GM19463 (cell line): ENCODE data around the gene TRABD2B.

ENCODE experiments used
- ATAC-seq: cut with Tn5 transposase; IDR thresholded peaks from one replicate; pipeline ENCODE4 v1.9.1; 2021; ENCODE audit warnings: mild to moderate bottlenecking, moderate library complexity; ENCODE audit not compliant: unreplicated experiment

Gene TRABD2B

GRCh38 chr1:47764461-47765046 lies 232.6 kb downstream of the TRABD2B start:
- no peak for ATAC-seq

- no peak for ATAC-seq
Measured at GRCh38 chr1:47763591-47764171, 233.5 kb downstream of the TRABD2B start.

- peak; percentile 75 for ATAC-seq
Measured at GRCh38 chr1:47761974-47762373, 235.2 kb downstream of the TRABD2B start.

- no peak for ATAC-seq
Measured at GRCh38 chr1:47761201-47761930, 235.8 kb downstream of the TRABD2B start.

GRCh38 chr1:47759936-47760629 lies 237.1 kb downstream of the TRABD2B start:
- no peak for ATAC-seq

GRCh38 chr1:47759251-47759935 lies 237.8 kb downstream of the TRABD2B start:
- no peak for ATAC-seq

GRCh38 chr1:47758341-47759250 lies 238.6 kb downstream of the TRABD2B start:
- ATAC-seq, result no peak

GRCh38 chr1:47757226-47757975 lies 239.8 kb downstream of the TRABD2B start:
- no peak for ATAC-seq

- no peak for ATAC-seq
Measured at GRCh38 chr1:47756411-47756810, 240.8 kb downstream of the TRABD2B start.

- ATAC-seq, result no peak
Measured at GRCh38 chr1:47756006-47756405, 241.2 kb downstream of the TRABD2B start.

- ATAC-seq, result peak; percentile 57
Measured at GRCh38 chr1:47755101-47755990, 241.8 kb downstream of the TRABD2B start.

GRCh38 chr1:47754221-47754620 lies 243.0 kb downstream of the TRABD2B start:
- ATAC-seq, result no peak

GRCh38 chr1:47753808-47754207 lies 243.4 kb downstream of the TRABD2B start:
- ATAC-seq, result peak; percentile 82

GRCh38 chr1:47752559-47752958 lies 244.6 kb downstream of the TRABD2B start:
- no peak for ATAC-seq

GRCh38 chr1:47751996-47752451 lies 245.2 kb downstream of the TRABD2B start:
- ATAC-seq, result no peak

- ATAC-seq, result no peak
Measured at GRCh38 chr1:47751193-47751592, 246.0 kb downstream of the TRABD2B start.

GRCh38 chr1:47745715-47746609 lies 251.2 kb downstream of the TRABD2B start:
- no peak for ATAC-seq
